ENCODE measurements around the gene NARF.

GRCh38 chr17:82411396-82412053 is 47.0 kb upstream of the NARF start:
- TF ChIP-seq, protein P1, sequence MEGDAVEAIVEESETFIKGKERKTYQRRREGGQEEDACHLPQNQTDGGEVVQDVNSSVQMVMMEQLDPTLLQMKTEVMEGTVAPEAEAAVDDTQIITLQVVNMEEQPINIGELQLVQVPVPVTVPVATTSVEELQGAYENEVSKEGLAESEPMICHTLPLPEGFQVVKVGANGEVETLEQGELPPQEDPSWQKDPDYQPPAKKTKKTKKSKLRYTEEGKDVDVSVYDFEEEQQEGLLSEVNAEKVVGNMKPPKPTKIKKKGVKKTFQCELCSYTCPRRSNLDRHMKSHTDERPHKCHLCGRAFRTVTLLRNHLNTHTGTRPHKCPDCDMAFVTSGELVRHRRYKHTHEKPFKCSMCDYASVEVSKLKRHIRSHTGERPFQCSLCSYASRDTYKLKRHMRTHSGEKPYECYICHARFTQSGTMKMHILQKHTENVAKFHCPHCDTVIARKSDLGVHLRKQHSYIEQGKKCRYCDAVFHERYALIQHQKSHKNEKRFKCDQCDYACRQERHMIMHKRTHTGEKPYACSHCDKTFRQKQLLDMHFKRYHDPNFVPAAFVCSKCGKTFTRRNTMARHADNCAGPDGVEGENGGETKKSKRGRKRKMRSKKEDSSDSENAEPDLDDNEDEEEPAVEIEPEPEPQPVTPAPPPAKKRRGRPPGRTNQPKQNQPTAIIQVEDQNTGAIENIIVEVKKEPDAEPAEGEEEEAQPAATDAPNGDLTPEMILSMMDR (IDR thresholded peaks at IDR 0.05), result no peak
- no peak for TF ChIP-seq EP300 (IDR thresholded peaks at IDR 0.05)
